HepG2 (cell line): ENCODE measurements around the gene HDHD3. TPM values are rescaled to one million over a fixed set of nuclear protein-coding genes. Genes with fewer than 3 reads are reported as not detected.
"Not testable (repeated sequence)": the region's sequence is repeated elsewhere in the genome, so short reads cannot be mapped to it uniquely, and the experiment has no call there.

ENCODE experiments used
- FOXK1 ChIP-seq: sonication (generic); formaldehyde crosslinking; IDR thresholded peaks from 2 replicates; pipeline ENCODE4 v1.4.0; 2020; ENCODE audit warnings: low read depth, missing genetic modification reagents, borderline replicate concordance
- FOXK2 ChIP-seq: fragments of 450-650 bp; IDR thresholded peaks from 2 replicates; pipeline ENCODE4 v1.6.1; 2016
- GABPA ChIP-seq, 2 experiments: IDR thresholded peaks; 2 replicates each; pipeline ENCODE4 v1.6.1; 2011 to 2016; ENCODE audit warnings: low read depth in 2 of 2, low read length in 1 of 2, missing biosample characterization in 1 of 2, missing genetic modification characterization in 1 of 2
- GATAD1 ChIP-seq: IDR thresholded peaks from 2 replicates; pipeline ENCODE4 v1.6.1; 2016; ENCODE audit warnings: missing genetic modification reagents, missing compliant biosample characterization
- KDM2A ChIP-seq: sonication (generic); formaldehyde crosslinking; IDR thresholded peaks from 2 replicates; pipeline ENCODE4 v1.4.0; 2020; ENCODE audit warnings: low read depth, missing genetic modification reagents, borderline replicate concordance
- MIXL1 ChIP-seq: IDR thresholded peaks from 2 replicates; pipeline ENCODE4 v1.6.1; 2016
- MXI1 ChIP-seq: IDR thresholded peaks from 3 replicates; pipeline ENCODE4 v1.6.1; 2012; ENCODE audit warnings: low read depth, low read length, inconsistent platforms, borderline replicate concordance
- SALL1 ChIP-seq: sonication (generic); formaldehyde crosslinking; IDR thresholded peaks from 2 replicates; pipeline ENCODE4 v1.8.0; 2022; ENCODE audit warnings: mild to moderate bottlenecking, missing genetic modification reagents
- SAP130 ChIP-seq: IDR thresholded peaks from 2 replicates; pipeline ENCODE4 v1.6.1; 2016; ENCODE audit warnings: low read depth
- SMAD3 ChIP-seq: sonication (generic); formaldehyde crosslinking; IDR thresholded peaks from 2 replicates; pipeline ENCODE4 v1.4.0; 2020; ENCODE audit warnings: missing genetic modification reagents
- SMC3 ChIP-seq: IDR thresholded peaks from 2 replicates; pipeline ENCODE4 v1.6.1; 2011; ENCODE audit warnings: low read length, improper control_type of control experiment
- SP1 ChIP-seq, 2 experiments: fragments of 450-650 bp in 1 of 2; sonication (generic) in 1 of 2; formaldehyde crosslinking in 1 of 2; IDR thresholded peaks; 2 replicates each; pipeline versions ENCODE4 v1.4.0 to v1.6.1; 2016 to 2020; ENCODE audit warnings: missing genetic modification reagents in 1 of 2
- STAG1 ChIP-seq: sonication (generic); formaldehyde crosslinking; IDR thresholded peaks from 2 replicates; pipeline ENCODE4 v1.4.0; 2020; ENCODE audit warnings: missing genetic modification reagents
- TARDBP ChIP-seq: sonication (generic); formaldehyde crosslinking; IDR thresholded peaks from 2 replicates; pipeline ENCODE4 v1.8.0; 2022; ENCODE audit warnings: mild to moderate bottlenecking, missing genetic modification reagents
- THAP11 ChIP-seq: IDR thresholded peaks from 2 replicates; pipeline ENCODE4 v1.6.1; 2016; ENCODE audit warnings: missing biosample characterization, missing genetic modification reagents
- ZGPAT ChIP-seq: IDR thresholded peaks from 2 replicates; pipeline ENCODE4 v1.6.1; 2016; ENCODE audit warnings: mild to moderate bottlenecking
- ZNF441 ChIP-seq: sonication (generic); formaldehyde crosslinking; IDR thresholded peaks from 2 replicates; pipeline ENCODE4 v1.7.0; 2021; ENCODE audit warnings: missing genetic modification reagents, borderline replicate concordance
- polyA plus RNA-seq, 8 experiments: library from polyadenylated mRNA; depleted of rRNA in 3 of 8; stranded (reverse) in 7 of 8; unstranded in 1 of 8; fragments of >200 nt; fragmentation: Illumina TruSeq in 4 of 8; extraction: Trizol in 4 of 8; gene quantifications; 2 replicates each; pipeline versions ENCODE4 v1.2.1 to v1.2.3, GENCODE V29; 2011 to 2016; ENCODE audit warnings: low read depth in 4 of 8, missing spikeins in 1 of 8, mixed read lengths in 1 of 8; ENCODE audit not compliant: insufficient read depth in 1 of 8
- total RNA-seq, 5 experiments: library from RNA; depleted of rRNA; stranded (reverse); fragments of >200 nt; fragmentation: Illumina TruSeq; extraction: Trizol; gene quantifications; 2 replicates each; pipeline ENCODE4 v1.2.3, GENCODE V29; 2016; ENCODE audit warnings: low read depth in 1 of 5
- TF ChIP-seq, protein P1 (sequence below): sonication (generic); formaldehyde crosslinking; IDR thresholded peaks from 2 replicates; pipeline ENCODE4 v1.4.0; 2020; ENCODE audit warnings: missing genetic modification reagents
- TF ChIP-seq, protein P2 (sequence below): sonication (generic); formaldehyde crosslinking; IDR thresholded peaks from 2 replicates; pipeline ENCODE4 v1.4.0; 2020; ENCODE audit warnings: missing genetic modification reagents, borderline replicate concordance

The HDHD3 gene
- total and polyA plus RNA-seq, 2 of the 13 experiments (the other 11 are each of a cell fraction or from before 2014, with no cell fraction given), result 23.1 to 38.5 TPM

DNA sequence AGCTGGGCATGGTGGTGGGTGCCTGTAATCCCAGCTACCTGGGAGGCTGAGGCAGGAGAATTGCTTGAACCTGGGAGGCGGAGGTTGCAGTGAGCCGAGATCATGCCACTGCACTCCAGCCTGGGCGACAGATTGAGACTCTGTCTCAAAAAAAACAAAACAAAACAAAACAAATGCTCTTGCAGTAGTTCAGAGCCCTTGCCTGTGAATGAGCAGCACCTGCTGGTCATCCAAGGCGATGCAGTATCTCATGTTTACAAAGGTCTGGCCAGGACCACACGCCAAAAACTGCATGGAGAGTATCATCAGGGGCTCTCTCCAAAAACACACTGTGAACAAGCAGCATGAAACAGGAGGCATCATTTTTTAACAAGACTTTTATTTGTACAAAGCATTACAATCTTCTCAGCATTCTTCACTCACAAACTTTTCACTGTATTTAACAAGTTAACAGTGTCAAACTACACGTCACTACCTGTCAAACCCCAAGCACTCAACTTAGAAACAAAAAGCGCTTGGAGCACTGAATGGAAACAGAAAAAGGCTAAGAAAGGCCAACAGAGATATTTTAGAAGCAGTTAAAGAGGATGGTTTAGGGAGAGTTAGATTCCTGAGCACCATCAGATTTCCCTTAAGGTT lies 30.2 kb upstream of the HDHD3 start (continued):
- TF ChIP-seq, protein P1, sequence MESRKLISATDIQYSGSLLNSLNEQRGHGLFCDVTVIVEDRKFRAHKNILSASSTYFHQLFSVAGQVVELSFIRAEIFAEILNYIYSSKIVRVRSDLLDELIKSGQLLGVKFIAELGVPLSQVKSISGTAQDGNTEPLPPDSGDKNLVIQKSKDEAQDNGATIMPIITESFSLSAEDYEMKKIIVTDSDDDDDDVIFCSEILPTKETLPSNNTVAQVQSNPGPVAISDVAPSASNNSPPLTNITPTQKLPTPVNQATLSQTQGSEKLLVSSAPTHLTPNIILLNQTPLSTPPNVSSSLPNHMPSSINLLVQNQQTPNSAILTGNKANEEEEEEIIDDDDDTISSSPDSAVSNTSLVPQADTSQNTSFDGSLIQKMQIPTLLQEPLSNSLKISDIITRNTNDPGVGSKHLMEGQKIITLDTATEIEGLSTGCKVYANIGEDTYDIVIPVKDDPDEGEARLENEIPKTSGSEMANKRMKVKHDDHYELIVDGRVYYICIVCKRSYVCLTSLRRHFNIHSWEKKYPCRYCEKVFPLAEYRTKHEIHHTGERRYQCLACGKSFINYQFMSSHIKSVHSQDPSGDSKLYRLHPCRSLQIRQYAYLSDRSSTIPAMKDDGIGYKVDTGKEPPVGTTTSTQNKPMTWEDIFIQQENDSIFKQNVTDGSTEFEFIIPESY (CRISPR knock-in tag), result peak; percentile 73; the same call in 1 of the 2 replicates
- peak; percentile 82 for TF ChIP-seq SMAD3 (CRISPR knock-in tag)
- TF ChIP-seq GATAD1 (CRISPR knock-in tag), result peak; percentile 52; the same call in 1 of the 2 replicates
- not testable (repeated sequence) for TF ChIP-seq GABPA (IDR thresholded peaks at IDR 0.05; ENCODE audit: low read depth, low read length); SP1 (IDR thresholded peaks at IDR 0.05)
- TF ChIP-seq GABPA (CRISPR knock-in tag; IDR thresholded peaks at IDR 0.05; ENCODE audit: low read depth), result 0 out of 2 replicates have a peak, but pooled peaks have one; percentile 14
- 0 out of 2 replicates have a peak, but pooled peaks have one; percentile 41 for TF ChIP-seq MIXL1 (CRISPR knock-in tag)
- TF ChIP-seq SALL1 (CRISPR knock-in tag), result 0 out of 2 replicates have a peak, but pooled peaks have one; percentile 27
- 0 out of 2 replicates have a peak, but pooled peaks have one; percentile 45 for TF ChIP-seq KDM2A
- peak; percentile 95 for TF ChIP-seq STAG1 (CRISPR knock-in tag)
- peak; percentile 76 for TF ChIP-seq FOXK2
- peak; percentile 73; the same call in 1 of the 2 replicates for TF ChIP-seq FOXK1
- TF ChIP-seq TARDBP, result 0 out of 2 replicates have a peak, but pooled peaks have one; percentile 23
- TF ChIP-seq SP1 (CRISPR knock-in tag; IDR thresholded peaks at IDR 0.05), result 0 out of 2 replicates have a peak, but pooled peaks have one; percentile 12
- peak; percentile 97 for TF ChIP-seq SMC3
- peak; percentile 33; the same call in 1 of the 2 replicates for TF ChIP-seq SAP130
- TF ChIP-seq ZNF441 (CRISPR knock-in tag), result peak; percentile 3; the same call in 1 of the 2 replicates
- 0 out of 2 replicates have a peak, but pooled peaks have one; percentile 28 for TF ChIP-seq ZGPAT (CRISPR knock-in tag)
- TF ChIP-seq, protein P2, sequence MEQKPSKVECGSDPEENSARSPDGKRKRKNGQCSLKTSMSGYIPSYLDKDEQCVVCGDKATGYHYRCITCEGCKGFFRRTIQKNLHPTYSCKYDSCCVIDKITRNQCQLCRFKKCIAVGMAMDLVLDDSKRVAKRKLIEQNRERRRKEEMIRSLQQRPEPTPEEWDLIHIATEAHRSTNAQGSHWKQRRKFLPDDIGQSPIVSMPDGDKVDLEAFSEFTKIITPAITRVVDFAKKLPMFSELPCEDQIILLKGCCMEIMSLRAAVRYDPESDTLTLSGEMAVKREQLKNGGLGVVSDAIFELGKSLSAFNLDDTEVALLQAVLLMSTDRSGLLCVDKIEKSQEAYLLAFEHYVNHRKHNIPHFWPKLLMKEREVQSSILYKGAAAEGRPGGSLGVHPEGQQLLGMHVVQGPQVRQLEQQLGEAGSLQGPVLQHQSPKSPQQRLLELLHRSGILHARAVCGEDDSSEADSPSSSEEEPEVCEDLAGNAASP (CRISPR knock-in tag), result peak; percentile 38; the same call in 1 of the 2 replicates
- TF ChIP-seq MXI1, result peak; percentile 12; the same call in 1 of the 3 replicates
- TF ChIP-seq THAP11 (CRISPR knock-in tag), result peak; percentile 42; the same call in 1 of the 2 replicates
